Fibroblast of skin of left biceps (primary cell): ENCODE results near the gene PGRMC2.

Source experiments
- DNase-seq, 2 experiments: peaks; one replicate each; pipeline ENCODE4 v3.0.0-alpha.2; 2013; ENCODE audit warnings: low read depth in 2 of 2

Gene PGRMC2

GRCh38 chr4:128287141-128287870 is at the start of gene PGRMC2:
PGRMC2 (minus strand) TSS chr4:128287813; CDS start chr4:128287790, 23 bp downstream.
- DNase-seq: no peak

GRCh38 chr4:128335541-128335940 is 47.9 kb upstream of the PGRMC2 start:
- DNase-seq: no peak

- DNase-seq: no peak
These were observed 46.6 kb upstream of the PGRMC2 start for GRCh38 chr4:128334256-128334655.

GRCh38 chr4:128333309-128334018 is 45.9 kb upstream of the PGRMC2 start:
- no peak for DNase-seq

- DNase-seq: no peak
These were observed 44.5 kb upstream of the PGRMC2 start for GRCh38 chr4:128332081-128332480.

GRCh38 chr4:128329638-128330037 is 42.0 kb upstream of the PGRMC2 start:
- no peak for DNase-seq

GRCh38 chr4:128328106-128328505 is 40.5 kb upstream of the PGRMC2 start:
- DNase-seq: no peak

GRCh38 chr4:128323401-128323800 is 35.8 kb upstream of the PGRMC2 start:
- no peak for DNase-seq

GRCh38 chr4:128322986-128323385 is 35.4 kb upstream of the PGRMC2 start:
- peak in 1 of 2 experiments; percentile 59 for DNase-seq

GRCh38 chr4:128322311-128322710 is 34.7 kb upstream of the PGRMC2 start:
- no peak for DNase-seq

- DNase-seq: no peak
These were observed 33.0 kb upstream of the PGRMC2 start for GRCh38 chr4:128320656-128321055.

- DNase-seq: no peak
These were observed 28.3 kb upstream of the PGRMC2 start for GRCh38 chr4:128315756-128316520.

- DNase-seq: no peak
These were observed 24.2 kb upstream of the PGRMC2 start for GRCh38 chr4:128311659-128312403.

GRCh38 chr4:128310266-128310697 is 22.7 kb upstream of the PGRMC2 start:
- no peak for DNase-seq

GRCh38 chr4:128309585-128309984 is 22.0 kb upstream of the PGRMC2 start:
- DNase-seq: no peak

GRCh38 chr4:128308986-128309385 is 21.4 kb upstream of the PGRMC2 start:
- no peak for DNase-seq

- DNase-seq: no peak
These were observed 19.5 kb upstream of the PGRMC2 start for GRCh38 chr4:128307123-128307571.

- no peak for DNase-seq
These were observed 18.3 kb upstream of the PGRMC2 start for GRCh38 chr4:128305942-128306341.

GRCh38 chr4:128303986-128304385 is 16.4 kb upstream of the PGRMC2 start:
- DNase-seq: no peak

- no peak for DNase-seq
These were observed 15.8 kb upstream of the PGRMC2 start for GRCh38 chr4:128303405-128303785.

GRCh38 chr4:128301979-128302378 is 14.4 kb upstream of the PGRMC2 start:
- DNase-seq: no peak

GRCh38 chr4:128299848-128300247 is 12.2 kb upstream of the PGRMC2 start:
- DNase-seq: no peak
